Measurements from ENCODE around the gene CERS6.

Gene CERS6

GRCh38 chr2:168602846-168603401 is 146.9 kb downstream of the CERS6 start:
- DNase-seq (ENCODE audit: low read depth, low spot score), result no peak

DNA sequence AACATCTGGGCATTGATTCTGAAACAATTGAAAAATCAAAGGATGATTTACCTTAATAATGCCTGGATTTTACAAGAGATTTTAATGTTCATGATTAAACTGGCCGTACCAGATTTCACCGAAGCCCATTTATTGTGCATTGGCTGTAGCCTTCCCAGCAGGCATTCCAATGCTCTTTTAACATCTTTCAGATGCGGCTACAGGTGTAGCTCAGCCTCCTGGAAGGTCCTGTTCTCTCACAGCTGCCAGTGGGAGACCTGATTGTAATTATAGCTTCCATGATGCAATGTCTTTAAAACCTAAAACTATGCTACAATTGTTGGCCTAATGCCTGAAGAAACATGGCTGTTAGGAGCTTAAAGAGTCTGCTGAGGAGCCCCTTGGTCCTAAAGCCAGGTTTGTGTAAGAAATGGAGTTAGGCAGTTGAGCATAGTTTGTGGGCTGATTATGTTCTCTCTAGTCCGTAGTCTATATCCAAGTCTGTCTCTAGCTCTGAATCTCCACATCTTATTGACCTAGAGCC is 147.4 kb downstream of the CERS6 start:
- DNase-seq (ENCODE audit: low read depth, low spot score), result no peak

DNA sequence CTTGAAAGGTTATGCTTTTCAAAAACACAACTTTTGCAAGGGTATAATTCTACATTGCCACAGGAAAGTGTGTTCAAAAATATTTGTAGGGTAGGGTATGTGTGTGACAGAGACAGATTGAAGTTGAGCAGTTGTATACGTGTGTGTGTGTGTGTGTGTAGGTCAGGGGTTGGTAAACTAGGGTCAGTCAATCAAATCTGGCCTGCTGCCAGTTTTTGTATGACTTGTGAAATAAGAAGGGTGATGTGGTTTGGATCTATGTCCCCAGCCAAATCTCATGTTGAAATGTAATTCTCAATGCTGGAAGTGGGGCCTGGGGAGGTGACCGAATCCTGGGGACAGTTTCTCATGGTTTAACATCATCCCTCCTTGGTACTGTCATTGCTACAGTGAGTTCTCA is 148.2 kb downstream of the CERS6 start:
- DNase-seq (ENCODE audit: low read depth, low spot score), result no peak

- DNase-seq (ENCODE audit: low read depth, low spot score), result no peak
These were observed 151.9 kb downstream of the CERS6 start for GRCh38 chr2:168607992-168608391.

DNA sequence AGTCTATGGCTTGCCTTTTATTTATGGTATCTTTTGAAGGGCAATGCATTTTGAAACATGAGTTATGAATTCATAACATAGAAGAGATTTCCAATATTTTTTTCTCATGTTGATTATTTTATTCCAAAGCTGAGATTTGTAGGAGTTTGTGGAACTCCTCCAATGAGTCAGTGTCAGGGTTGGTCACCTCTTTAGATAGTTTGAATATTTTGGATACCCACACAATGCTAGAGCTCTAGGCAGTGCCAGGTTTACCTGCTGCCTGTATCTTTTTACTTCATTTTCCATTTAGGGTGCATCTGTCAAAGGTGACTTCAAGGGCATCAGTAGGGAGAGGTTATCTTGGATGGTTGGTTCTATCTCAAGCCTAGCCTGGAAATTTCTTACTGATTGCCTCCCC is 152.7 kb downstream of the CERS6 start:
- DNase-seq (ENCODE audit: low read depth, low spot score), result no peak

DNA sequence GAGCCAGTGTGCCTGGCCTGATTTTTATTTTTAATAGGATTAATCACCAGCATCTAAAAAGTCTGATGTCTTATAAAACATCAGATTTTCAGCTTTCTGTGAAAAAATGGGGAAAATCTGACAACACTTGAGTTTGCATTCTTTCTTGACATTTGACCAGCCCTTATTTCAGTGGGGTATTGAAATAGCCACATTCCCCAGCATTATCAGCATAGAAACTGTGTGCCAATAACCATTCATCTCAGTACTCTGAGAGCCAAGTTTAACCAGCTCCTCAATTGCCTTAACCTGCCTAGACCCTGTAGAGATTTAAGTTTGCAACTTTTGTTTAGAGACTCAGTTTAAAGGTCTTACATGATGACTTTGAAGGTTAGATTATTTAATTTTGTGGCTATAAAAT is 155.0 kb downstream of the CERS6 start:
- DNase-seq (ENCODE audit: low read depth, low spot score), result no peak

GRCh38 chr2:168611896-168612650 is 156.0 kb downstream of the CERS6 start:
- DNase-seq (ENCODE audit: low read depth, low spot score), result no peak

GRCh38 chr2:168612719-168613118 is 156.6 kb downstream of the CERS6 start:
- no peak for DNase-seq (ENCODE audit: low read depth, low spot score)

- no peak for DNase-seq (ENCODE audit: low read depth, low spot score)
These were observed 157.5 kb downstream of the CERS6 start for GRCh38 chr2:168613551-168613950.

GRCh38 chr2:168614172-168615018 is 158.3 kb downstream of the CERS6 start:
- no peak for DNase-seq (ENCODE audit: low read depth, low spot score)

DNA sequence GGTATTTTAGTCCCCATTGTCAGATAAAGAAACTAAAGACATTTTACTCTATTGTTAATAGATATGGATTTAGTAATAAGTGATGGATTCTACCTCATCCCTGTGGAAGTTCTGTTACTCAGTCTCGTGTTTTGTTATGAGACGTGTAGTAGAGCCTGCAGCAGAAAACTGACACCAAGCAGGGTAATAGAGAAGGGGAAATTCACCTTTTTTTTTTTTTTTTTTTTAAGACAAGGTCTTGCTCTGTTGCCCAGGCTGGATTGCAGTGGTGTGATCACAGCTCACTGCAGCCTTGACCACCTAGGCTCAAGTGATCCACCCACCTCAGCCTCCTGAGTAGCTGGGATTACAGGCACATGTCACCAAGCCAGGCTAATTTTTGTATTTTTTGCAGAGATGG is 164.5 kb downstream of the CERS6 start:
- no peak for DNase-seq (ENCODE audit: low read depth, low spot score)

DNA sequence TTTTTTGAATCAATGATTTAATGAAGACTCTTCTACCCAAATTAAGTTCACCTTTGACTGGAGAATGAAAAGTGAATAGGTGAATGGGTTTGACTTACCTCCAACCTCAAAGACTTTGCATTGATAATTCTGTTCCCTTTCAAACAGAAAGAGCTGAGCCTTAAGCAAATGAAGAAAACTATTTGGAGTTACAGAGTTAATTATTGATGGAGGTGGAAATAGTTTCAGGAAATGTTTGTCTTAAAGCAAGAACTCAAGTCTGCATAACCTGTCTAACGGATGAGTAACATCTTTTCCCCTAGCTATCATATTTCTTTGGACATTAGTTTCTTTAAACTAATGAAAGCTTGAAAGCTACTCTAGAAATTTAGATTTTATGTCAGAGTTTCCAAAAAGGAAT is 166.5 kb downstream of the CERS6 start:
- DNase-seq (ENCODE audit: low read depth, low spot score), result no peak

GRCh38 chr2:168624028-168624427 is 168.0 kb downstream of the CERS6 start:
- no peak for DNase-seq (ENCODE audit: low read depth, low spot score)

DNA sequence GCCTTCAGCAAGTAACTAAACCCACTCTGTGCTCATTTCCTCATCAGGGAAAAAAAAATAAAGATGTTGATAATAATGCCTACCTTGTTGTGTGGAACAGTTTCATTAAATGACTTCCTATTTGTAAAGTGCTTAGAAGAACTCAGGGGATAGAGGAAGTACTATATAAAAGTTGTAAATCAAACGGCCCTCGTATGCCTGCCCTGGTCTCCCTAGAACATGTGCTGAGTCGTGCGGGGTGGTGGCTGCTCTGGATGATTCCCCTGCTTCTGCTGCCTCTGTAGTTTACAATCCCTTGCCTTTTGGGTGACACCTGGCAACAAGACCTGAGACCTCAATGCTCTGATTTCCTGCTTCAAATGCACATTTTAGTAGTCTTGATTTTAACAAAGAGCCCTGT is 170.0 kb downstream of the CERS6 start:
- no peak for DNase-seq (ENCODE audit: low read depth, low spot score)

- DNase-seq (ENCODE audit: low read depth, low spot score), result no peak
These were observed 170.6 kb downstream of the CERS6 start for GRCh38 chr2:168626647-168627046.

DNA sequence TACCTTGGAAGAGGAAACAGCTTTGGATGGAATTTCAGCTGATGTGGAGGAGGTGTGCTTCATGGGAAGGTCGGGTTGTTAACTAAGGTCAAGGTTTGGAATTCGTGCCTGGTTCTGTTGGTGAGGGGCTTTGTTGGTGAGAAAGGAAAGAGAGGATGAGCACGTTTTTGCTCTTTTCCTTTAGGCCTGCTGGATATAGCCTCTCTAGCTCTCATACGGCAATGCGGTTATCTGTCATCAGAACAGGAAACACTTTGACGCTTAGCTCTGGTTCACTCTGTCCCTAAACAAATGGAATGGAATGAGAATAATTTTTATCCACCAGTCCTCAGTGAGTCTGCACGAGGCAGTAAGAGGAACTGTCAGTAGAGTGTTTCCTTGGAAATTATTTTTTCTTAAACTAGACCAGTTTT is 176.6 kb downstream of the CERS6 start:
- DNase-seq (ENCODE audit: low read depth, low spot score), result no peak

DNA sequence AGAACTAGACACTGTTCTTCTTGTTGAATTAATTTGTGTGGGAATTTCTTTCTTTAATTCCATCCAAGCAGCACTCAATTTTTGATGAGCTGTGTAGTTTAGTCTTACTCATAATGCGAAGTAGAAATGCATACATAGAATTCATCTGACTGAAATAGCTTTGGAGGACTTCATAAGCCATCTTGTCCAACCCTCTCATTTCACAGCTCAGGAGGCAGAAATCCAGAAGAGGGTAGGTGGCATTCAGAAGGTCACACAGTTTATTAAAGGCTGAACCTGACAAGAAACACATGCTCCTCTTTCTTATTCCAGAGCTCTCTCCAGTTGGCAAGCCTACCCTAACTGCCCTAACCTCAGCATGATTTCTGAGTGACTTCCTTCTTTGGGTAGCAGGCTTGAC is 177.1 kb downstream of the CERS6 start:
- DNase-seq (ENCODE audit: low read depth, low spot score), result no peak

DNA sequence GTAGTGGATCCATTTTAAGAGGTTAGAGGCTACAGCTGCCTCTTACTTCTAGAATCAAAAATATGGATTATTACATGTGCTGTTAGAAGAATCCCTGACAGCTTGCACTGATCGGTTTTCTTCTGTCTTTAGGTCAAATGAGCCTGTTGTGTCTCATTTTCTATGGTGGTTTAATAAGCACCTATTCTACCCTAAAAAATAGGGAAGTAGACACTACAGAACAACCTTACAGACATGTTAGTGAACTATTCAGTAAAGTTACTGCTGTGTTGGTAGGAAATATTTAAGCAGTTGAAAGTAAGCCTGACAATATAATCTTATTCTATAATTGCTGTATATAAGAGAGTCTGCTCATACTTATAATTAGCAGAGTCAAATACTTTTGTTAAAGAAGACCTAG is 177.8 kb downstream of the CERS6 start:
- DNase-seq (ENCODE audit: low read depth, low spot score), result no peak

DNA sequence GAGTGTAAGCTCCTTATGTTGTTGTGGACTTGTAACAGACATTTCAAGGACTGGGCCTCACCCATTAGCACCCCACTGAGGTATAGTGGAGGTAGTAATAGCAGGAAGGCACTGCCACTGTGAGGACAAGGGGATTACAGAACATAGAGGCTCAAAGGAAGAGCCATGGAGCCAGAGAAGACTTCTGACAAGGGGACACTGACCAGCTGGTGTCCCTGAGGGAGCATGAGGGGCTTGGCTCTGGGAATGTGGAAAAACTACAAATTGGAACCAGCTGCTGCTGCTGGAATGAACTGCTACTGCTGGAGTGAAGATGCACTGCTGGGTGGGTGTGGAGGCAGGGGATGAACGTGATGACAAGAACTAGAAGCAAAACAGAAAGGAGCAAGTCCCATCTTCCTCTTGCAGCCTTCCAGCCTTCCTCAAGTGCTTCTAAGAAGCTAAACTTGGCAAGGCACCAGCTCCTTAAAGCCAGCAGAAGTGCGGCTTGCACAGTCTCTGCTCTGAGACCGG is 179.0 kb downstream of the CERS6 start:
- no peak for DNase-seq (ENCODE audit: low read depth, low spot score)

- no peak for DNase-seq (ENCODE audit: low read depth, low spot score)
These were observed 182.9 kb downstream of the CERS6 start for GRCh38 chr2:168639018-168639417.

- DNase-seq (ENCODE audit: low read depth, low spot score), result peak; percentile 69
These were observed 183.4 kb downstream of the CERS6 start for GRCh38 chr2:168639441-168639898.

- no peak for DNase-seq (ENCODE audit: low read depth, low spot score)
These were observed 184.0 kb downstream of the CERS6 start for GRCh38 chr2:168640039-168640438.
